H1 (cell line): ENCODE data around the gene SUSD5. TPM values are rescaled to one million over a fixed set of nuclear protein-coding genes. Genes with fewer than 3 reads are reported as not detected.

Experiments
- CTCF ChIA-PET: fragments of 300-600 bp; sonication (Branson Sonifier 250); formaldehyde crosslinking; loops from one replicate; lab custom pipeline; 2021; ENCODE audit not compliant: partially characterized antibody; lab: Charles Lee
- POLR2A ChIA-PET: fragments of 300-600 bp; sonication (Branson Sonifier 250); formaldehyde crosslinking; loops from one replicate; lab custom pipeline; 2021; ENCODE audit warnings: inconsistent platforms; ENCODE audit not compliant: partially characterized antibody; lab: Charles Lee
- DNase-seq, 2 experiments: peaks; one replicate each; pipeline versions ENCODE4 v3.0.0 to v3.0.0-alpha.2; 2010 to 2022; ENCODE audit warnings: low spot score in 2 of 2, low read depth in 1 of 2, mixed read lengths in 1 of 2
- FAIRE-seq: peaks from 2 replicates; lab custom pipeline; 2011; peaks lifted over from hg19 to GRCh38; lab: Jason Lieb, UNC
- H2AFZ ChIP-seq: 2 replicates; pipeline ENCODE4 v1.8.1; 2012; ENCODE audit warnings: low read length, inconsistent platforms
- H2AK5ac ChIP-seq: 2 replicates; pipeline ENCODE4 v1.6.1; 2013; ENCODE audit warnings: low read depth, low read length
- H2BK120ac ChIP-seq: replicated peaks from 2 replicates; pipeline ENCODE3; 2013; ENCODE audit warnings: low read depth, low read length, inconsistent platforms
- H2BK12ac ChIP-seq: 2 replicates; pipeline ENCODE4 v1.6.1; 2013; ENCODE audit warnings: low read depth, low read length
- H2BK15ac ChIP-seq: 2 replicates; pipeline ENCODE4 v1.6.1; 2013; ENCODE audit warnings: low read length
- H2BK20ac ChIP-seq: 2 replicates; pipeline ENCODE4 v1.6.1; 2013; ENCODE audit warnings: low read length
- H2BK5ac ChIP-seq: 2 replicates; pipeline ENCODE4 v1.6.1; 2013; ENCODE audit warnings: low read depth, low read length
- H3K14ac ChIP-seq: 2 replicates; pipeline ENCODE4 v1.6.1; 2013; ENCODE audit warnings: inconsistent platforms; ENCODE audit not compliant: insufficient read length
- H3K18ac ChIP-seq: 2 replicates; pipeline ENCODE4 v1.6.1; 2013; ENCODE audit warnings: low read length; ENCODE audit errors: extremely low read depth
- H3K23ac ChIP-seq: 2 replicates; pipeline ENCODE4 v1.6.1; 2013; ENCODE audit warnings: inconsistent platforms; ENCODE audit not compliant: insufficient read length
- H3K23me2 ChIP-seq: 2 replicates; pipeline ENCODE4 v1.6.1; 2013; ENCODE audit warnings: low read depth, low read length
- H3K27ac ChIP-seq: 2 replicates; pipeline ENCODE4 v1.6.1; 2011; ENCODE audit warnings: low read depth, low read length, inconsistent platforms
- H3K27me3 ChIP-seq, 4 experiments: replicated peaks in 1 of 4; 1 replicate in 1 of 4; 2 replicates in 3 of 4; pipeline versions ENCODE4 v1.6.1 to v1.8.1; 2011 to 2013; ENCODE audit warnings: low read length in 3 of 4, mild to moderate bottlenecking in 3 of 4, inconsistent platforms in 2 of 4, mixed read lengths in 2 of 4, moderate library complexity in 1 of 4; ENCODE audit not compliant: control insufficient read depth in 3 of 4, insufficient read depth in 3 of 4; ENCODE audit errors: extremely low read depth in 1 of 4
- H3K36me3 ChIP-seq, 4 experiments: 2 replicates each; pipeline versions ENCODE4 v1.6.1 to v1.8.1; 2011 to 2013; ENCODE audit warnings: mild to moderate bottlenecking in 4 of 4, low read length in 3 of 4, moderate library complexity in 2 of 4, control low read depth in 1 of 4, inconsistent platforms in 1 of 4; ENCODE audit not compliant: insufficient read depth in 4 of 4, control insufficient read depth in 2 of 4
- H3K4ac ChIP-seq: replicated peaks from 2 replicates; pipeline ENCODE3; 2013; ENCODE audit warnings: low read length, low read depth, mixed read lengths, inconsistent platforms; ENCODE audit not compliant: insufficient read length
- H3K4me1 ChIP-seq, 4 experiments: replicated peaks in 1 of 4; 1 replicate in 1 of 4; 2 replicates in 3 of 4; pipeline versions ENCODE4 v1.6.1 to v1.8.1; 2011 to 2013; ENCODE audit warnings: low read length in 3 of 4, inconsistent platforms in 2 of 4, mixed read lengths in 1 of 4; ENCODE audit not compliant: insufficient read depth in 4 of 4, control insufficient read depth in 3 of 4
- H3K4me2 ChIP-seq, 2 experiments: 2 replicates each; pipeline versions ENCODE4 v1.6.1 to v1.8.1; 2011 to 2013; ENCODE audit warnings: low read depth in 2 of 2, low read length in 2 of 2, control low read depth in 1 of 2, inconsistent platforms in 1 of 2, mild to moderate bottlenecking in 1 of 2; ENCODE audit not compliant: insufficient read depth in 1 of 2
- H3K4me3 ChIP-seq, 4 experiments: fragments of 200-600, 300-600 bp in 1 of 4; sonication (generic), shearing (Covaris generic), sonication (Bioruptor Twin) in 1 of 4; 2 replicates each; pipeline versions ENCODE4 v1.5.1 to v1.8.1; 2011 to 2016; ENCODE audit warnings: low read length in 4 of 4, low read depth in 3 of 4, control low read depth in 2 of 4, inconsistent platforms in 2 of 4, mild to moderate bottlenecking in 2 of 4, mixed read lengths in 1 of 4, moderate library complexity in 1 of 4; ENCODE audit not compliant: insufficient read depth in 2 of 4; ENCODE audit errors: extremely low read depth in 1 of 4
- H3K56ac ChIP-seq: replicated peaks from 2 replicates; pipeline ENCODE3; 2013; ENCODE audit warnings: low read depth, mild to moderate bottlenecking, mixed read lengths, low read length, inconsistent platforms; ENCODE audit not compliant: insufficient read length
- H3K79me1 ChIP-seq: 2 replicates; pipeline ENCODE4 v1.6.1; 2013; ENCODE audit warnings: low read depth, low read length, control low read depth
- H3K79me2 ChIP-seq, 2 experiments: 2 replicates each; pipeline versions ENCODE4 v1.6.1 to v1.8.1; 2012 to 2013; ENCODE audit warnings: low read length in 2 of 2, mild to moderate bottlenecking in 2 of 2, inconsistent platforms in 1 of 2; ENCODE audit not compliant: insufficient read depth in 2 of 2, control insufficient read depth in 1 of 2
- H3K9ac ChIP-seq, 4 experiments: replicated peaks in 1 of 4; 1 replicate in 1 of 4; 2 replicates in 3 of 4; pipeline versions ENCODE4 v1.6.1 to v1.8.1; 2011 to 2013; ENCODE audit warnings: low read depth in 3 of 4, low read length in 3 of 4, control low read depth in 2 of 4, mild to moderate bottlenecking in 2 of 4, moderate library complexity in 2 of 4, inconsistent platforms in 1 of 4; ENCODE audit errors: extremely low read depth in 1 of 4
- H3K9me3 ChIP-seq, 2 experiments: 2 replicates each; pipeline versions ENCODE4 v1.6.1 to v1.8.1; 2012 to 2013; ENCODE audit warnings: mild to moderate bottlenecking in 2 of 2, moderate library complexity in 2 of 2, control low read depth in 1 of 2, inconsistent platforms in 1 of 2, low read depth in 1 of 2, low read length in 1 of 2, mixed read lengths in 1 of 2; ENCODE audit not compliant: insufficient read depth in 2 of 2
- H4K20me1 ChIP-seq, 2 experiments: replicated peaks in 1 of 2; 2 replicates each; pipeline versions ENCODE3 to v1.8.1; 2011 to 2013; ENCODE audit warnings: inconsistent platforms in 2 of 2, low read length in 2 of 2, mild to moderate bottlenecking in 1 of 2; ENCODE audit not compliant: insufficient read depth in 2 of 2, control insufficient read depth in 1 of 2
- H4K5ac ChIP-seq: 2 replicates; pipeline ENCODE4 v1.6.1; 2013; ENCODE audit warnings: low read length, low read depth, mixed read lengths, inconsistent platforms; ENCODE audit not compliant: insufficient read length
- H4K8ac ChIP-seq: 2 replicates; pipeline ENCODE4 v1.8.0; 2013; ENCODE audit warnings: mild to moderate bottlenecking, moderate library complexity, low read length, inconsistent platforms; ENCODE audit not compliant: insufficient read depth; ENCODE audit errors: extremely low read depth
- H4K91ac ChIP-seq: replicated peaks from 2 replicates; pipeline ENCODE3; 2013; ENCODE audit warnings: low read length, mixed read lengths, inconsistent platforms; ENCODE audit not compliant: insufficient read length
- ASH2L ChIP-seq: fragments of 200-600, 300-600 bp; sonication (generic); IDR thresholded peaks from one replicate; pipeline ENCODE4 v1.7.1; 2017; ENCODE audit warnings: low read length
- CBX5 ChIP-seq: fragments of 300-800, 300-1000 bp; sonication (generic); IDR thresholded peaks from 2 replicates; pipeline ENCODE4 v1.7.1; 2016; ENCODE audit warnings: antibody characterized with exemption, low read length, low read depth
- HDAC2 ChIP-seq, 2 experiments: fragments of 300-600 bp in 1 of 2; sonication (generic) in 1 of 2; IDR thresholded peaks; 2 replicates each; pipeline ENCODE4 v1.6.1; 2011 to 2012; ENCODE audit warnings: low read depth in 2 of 2, low read length in 2 of 2, mild to moderate bottlenecking in 2 of 2, moderate library complexity in 2 of 2, borderline replicate concordance in 1 of 2, inconsistent platforms in 1 of 2
- PHF8 ChIP-seq: fragments of 200-600 bp; sonication (generic); conservative IDR thresholded peaks from 2 replicates; pipeline ENCODE4 v1.7.1; 2012; ENCODE audit warnings: low read depth, mild to moderate bottlenecking, inconsistent platforms, low read length, moderate library complexity
- RAD21 ChIP-seq, 2 experiments: IDR thresholded peaks in 1 of 2; conservative IDR thresholded peaks in 1 of 2; 2 replicates each; pipeline ENCODE4 v1.6.1; 2011; ENCODE audit warnings: low read depth in 2 of 2, low read length in 2 of 2, improper control_type of control experiment in 1 of 2, inconsistent platforms in 1 of 2, mild to moderate bottlenecking in 1 of 2, moderate library complexity in 1 of 2
- WGBS, 2 experiments: shearing (Covaris generic) in 1 of 2; methylation state at CpG; one replicate each; pipeline versions ENCODE4 v1.1.6 to v1.1.7; 2013 to 2015; ENCODE audit warnings: low lambda C conversion rate in 2 of 2, mixed read lengths in 2 of 2, inconsistent platforms in 1 of 2, low coverage in 1 of 2, missing lambda C conversion rate in 1 of 2; ENCODE audit not compliant: insufficient replicate concordance in 2 of 2, insufficient coverage in 1 of 2, insufficient read length in 1 of 2; ENCODE audit errors: extremely low coverage in 1 of 2, missing lambda C conversion rate in 1 of 2; 5-methylcytosine and 5-hydroxymethylcytosine counted together
- polyA plus RNA-seq, 7 experiments: library from polyadenylated mRNA; depleted of rRNA in 3 of 7; stranded (reverse) in 5 of 7; unstranded in 2 of 7; fragments of >200 nt in 5 of 7; fragments of 200-250 nt in 2 of 7; gene quantifications; 1 replicate in 5 of 7; 2 replicates in 1 of 7; 4 replicates in 1 of 7; pipeline versions ENCODE4 v1.2.1 to v1.2.3, GENCODE V29; 2011 to 2013; ENCODE audit warnings: missing spikeins in 2 of 7, mixed read lengths in 2 of 7
- total RNA-seq: library from RNA; stranded (reverse); fragmentation: NEBNext Ultra II Directional; extraction: Animal tissue kit (Norgen Biotek cat#: 25700); gene quantifications from 2 replicates; pipeline ENCODE4 v1.2.1, GENCODE V29; 2021

The SUSD5 gene
- total and polyA plus RNA-seq, 2 of the 8 experiments (the other 6 are each of a cell fraction or from before 2014, with no cell fraction given), result 0.92 to 3.3 TPM

DNA sequence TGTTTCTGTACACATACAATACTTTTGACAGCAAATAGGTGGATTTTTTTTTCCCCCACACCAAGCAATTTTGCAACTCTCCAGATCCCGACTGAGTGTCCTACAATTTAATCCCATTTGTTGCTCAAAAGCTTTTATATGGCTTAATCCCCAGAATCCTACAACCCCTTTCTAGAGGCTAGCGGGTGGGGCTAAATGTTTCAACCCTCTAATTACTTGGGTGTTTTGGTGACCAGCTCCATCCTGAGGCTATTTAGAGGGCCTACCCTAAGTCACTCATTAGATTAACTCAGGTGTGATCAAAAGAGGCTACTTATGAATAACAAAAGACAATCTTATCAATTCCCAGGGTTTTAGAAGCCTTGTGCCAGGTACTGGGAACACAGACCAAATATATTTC lies 37.6 kb upstream of the SUSD5 start:
- H2BK15ac ChIP-seq, result no peak overlapping the region
- no peak overlapping the region for H3K4ac ChIP-seq
- ChIA-PET POLR2A (no interaction called here), CTCF (interaction anchor here (0.7 to 1.4 kb wide), 3 partner anchors 9 to 125 kb away, joined by 3 to 5 read pairs (median 5); no protein-coding TSS in a partner anchor)
- no peak overlapping the region for H3K56ac ChIP-seq
- no peak overlapping the region for H4K91ac ChIP-seq
- no peaks in the 10 kb centered on the region for H3K27me3 ChIP-seq
- no peak overlapping the region for H3K14ac ChIP-seq
- no peak overlapping the region for H2BK5ac ChIP-seq
- H3K23me2 ChIP-seq, result no peaks in the 10 kb centered on the region
- H2AFZ ChIP-seq, result no peak overlapping the region
- 86% methylated on average over 2 of the region's 2 CpGs; no CpG with 5 or more reads in 1 of the 2 experiments for WGBS, 2 experiments
- H2AK5ac ChIP-seq, result no peak overlapping the region
- no peak overlapping the region for H3K23ac ChIP-seq
- H2BK12ac ChIP-seq, result no peak overlapping the region
- no peaks in the 10 kb centered on the region for H4K20me1 ChIP-seq
- H3K18ac ChIP-seq, result no peak overlapping the region
- H3K9ac ChIP-seq, result no peak overlapping the region
- H3K79me1 ChIP-seq, result no peaks in the 10 kb centered on the region
- no peak overlapping the region for H4K8ac ChIP-seq
- DNase-seq (no peak), FAIRE-seq (no peak)
- H3K9me3 ChIP-seq, result no peaks in the 10 kb centered on the region
- H2BK120ac ChIP-seq, result no peak overlapping the region
- no peak overlapping the region for H3K4me3 ChIP-seq
- no peak overlapping the region for H3K27ac ChIP-seq
- H3K36me3 ChIP-seq, result no peaks in the 10 kb centered on the region
- no peak overlapping the region for H3K4me2 ChIP-seq
- TF ChIP-seq ASH2L (no peak), RAD21 (IDR thresholded peaks at IDR 0.05 in 1 of 2, conservative IDR thresholded peaks at IDR 0.05 in 1 of 2; ENCODE audit: low read depth in 2 of 2, low read length in 2 of 2) (peak in 1 of 2 experiments; percentile 13; a peak in 1 of 4 replicates), HDAC2 (IDR thresholded peaks at IDR 0.05; ENCODE audit: borderline replicate concordance in 1 of 2, low read depth in 2 of 2, low read length in 2 of 2) (no peak), CBX5 (no peak), PHF8 (no peak)
- no peaks in the 10 kb centered on the region for H3K79me2 ChIP-seq
- no peak overlapping the region for H4K5ac ChIP-seq
- H3K4me1 ChIP-seq, result no peaks in the 10 kb centered on the region
- H2BK20ac ChIP-seq, result no peak overlapping the region
